Cardiac septum (tissue), 1 donor: Measurements from ENCODE around the gene PPP1R13L. TPM values are rescaled to one million over a fixed set of nuclear protein-coding genes. Genes with fewer than 3 reads are reported as not detected.
A peak's percentile ranks its signal among the peaks of the same experiment; 100 is the strongest.
"Not testable (repeated sequence)": the region's sequence is repeated elsewhere in the genome, so short reads cannot be mapped to it uniquely, and the experiment has no call there.

ENCODE experiments used
- DNase-seq: peaks from one replicate; pipeline ENCODE4 v3.0.0-alpha.2; 2020; ENCODE audit warnings: low spot score
- intact Hi-C: fragments of 100-400 bp; cut with DNase I; formaldehyde crosslinking; loops from one replicate; pipeline ENCODE4 v1.14.0; 2022
- total RNA-seq: library from RNA; stranded (reverse); fragmentation: NEBNext Ultra II Directional; extraction: Animal tissue kit (Norgen Biotek cat#: 25700); gene quantifications from one replicate; pipeline ENCODE4 v1.2.1, GENCODE V29; 2021
- donor health status: DM: no; HTN: no; CAD: no.

PPP1R13L gene
- total RNA-seq, 1 donor from 2014 or later = 119 TPM

DNA sequence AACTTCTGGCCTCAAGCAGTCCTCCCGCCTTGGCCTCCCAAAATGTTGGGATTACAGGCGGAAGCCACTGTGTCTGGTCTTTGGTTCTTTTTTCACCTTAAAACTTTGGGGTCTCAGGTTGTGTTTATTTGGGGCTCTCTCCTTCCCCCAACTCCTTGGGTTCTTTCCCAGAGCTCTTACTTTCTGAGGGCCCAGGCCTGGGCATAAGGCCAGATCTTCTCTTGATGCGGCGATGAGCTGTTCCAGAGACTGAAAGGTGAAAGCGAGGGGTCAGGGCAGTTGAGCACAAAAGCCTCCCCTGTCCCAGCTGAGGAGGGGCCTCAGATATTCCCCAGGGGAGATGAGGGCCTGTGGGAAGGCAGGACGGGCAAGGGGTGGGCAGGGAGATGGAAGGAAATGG, 8.6 kb upstream of the PPP1R13L start:
- no peak for DNase-seq
- intact Hi-C loops = no loop called here

DNA sequence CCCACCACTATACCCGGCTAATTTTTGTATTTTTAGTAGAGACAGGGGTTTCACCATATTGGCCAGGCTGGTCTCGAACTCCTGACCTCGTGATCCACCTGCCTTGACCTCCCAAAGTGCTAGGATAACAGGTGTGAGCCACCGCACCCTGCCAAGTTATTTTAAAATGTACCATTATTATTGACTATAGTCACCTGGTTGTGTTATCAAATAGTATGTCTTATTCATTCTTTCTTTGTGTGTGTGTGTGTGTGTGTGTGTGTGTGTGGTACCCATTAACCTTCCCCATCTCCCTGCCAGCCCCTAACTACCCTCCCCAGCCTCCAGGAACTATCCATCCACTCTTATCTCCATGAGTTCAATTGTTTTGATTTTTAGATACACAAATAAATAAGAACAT, 5.5 kb upstream of the PPP1R13L start:
- DNase-seq, intact Hi-C loops: not testable (repeated sequence)

DNA sequence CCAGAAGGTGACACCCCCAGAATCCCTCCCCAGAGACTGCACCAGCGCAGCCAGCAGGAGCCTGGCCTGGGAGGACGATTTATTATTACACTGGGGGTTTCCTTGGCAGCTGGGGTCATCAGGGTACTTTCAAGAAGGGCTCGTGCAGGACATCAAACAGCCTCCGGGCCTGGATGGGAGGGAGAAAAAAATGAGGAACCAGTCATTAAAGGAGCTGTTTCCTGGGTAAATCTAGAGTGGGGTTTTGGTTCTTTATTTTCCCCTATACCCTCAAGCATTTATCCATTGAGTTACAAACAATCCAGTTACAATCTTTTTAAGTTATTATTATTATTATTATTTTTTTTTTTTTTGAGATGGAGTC, 4.7 kb upstream of the PPP1R13L start:
- no peak for DNase-seq
- intact Hi-C loops = no loop called here

DNA sequence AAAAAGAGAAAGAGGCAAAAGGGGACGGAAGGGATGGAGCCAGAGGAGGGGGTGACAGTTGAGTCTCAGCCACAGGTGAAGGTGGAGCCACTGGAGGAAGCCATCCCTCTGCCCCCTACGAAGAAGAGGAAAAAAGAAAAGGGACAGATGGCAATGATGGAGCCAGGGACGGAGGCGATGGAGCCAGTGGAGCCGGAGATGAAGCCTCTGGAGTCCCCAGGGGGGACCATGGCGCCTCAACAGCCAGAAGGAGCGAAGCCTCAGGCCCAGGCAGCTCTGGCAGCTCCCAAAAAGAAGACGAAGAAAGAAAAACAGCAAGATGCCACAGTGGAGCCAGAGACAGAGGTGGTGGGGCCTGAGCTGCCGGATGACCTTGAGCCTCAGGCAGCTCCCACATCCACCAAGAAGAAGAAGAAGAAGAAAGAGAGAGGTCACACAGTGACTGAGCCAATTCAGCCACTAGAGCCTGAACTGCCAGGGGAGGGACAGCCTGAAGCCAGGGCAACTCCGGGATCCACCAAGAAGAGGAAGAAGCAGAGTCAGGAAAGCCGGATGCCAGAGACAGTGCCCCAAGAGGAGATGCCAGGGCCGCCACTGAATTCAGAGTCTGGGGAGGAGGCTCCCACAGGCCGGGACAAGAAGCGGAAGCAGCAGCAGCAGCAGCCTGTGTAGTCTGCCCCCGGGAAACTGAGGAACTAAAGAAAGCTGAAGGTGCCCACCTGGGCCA, 4.1 kb upstream of the PPP1R13L start:
- intact Hi-C loops = no loop called here
- DNase-seq = no peak

DNA sequence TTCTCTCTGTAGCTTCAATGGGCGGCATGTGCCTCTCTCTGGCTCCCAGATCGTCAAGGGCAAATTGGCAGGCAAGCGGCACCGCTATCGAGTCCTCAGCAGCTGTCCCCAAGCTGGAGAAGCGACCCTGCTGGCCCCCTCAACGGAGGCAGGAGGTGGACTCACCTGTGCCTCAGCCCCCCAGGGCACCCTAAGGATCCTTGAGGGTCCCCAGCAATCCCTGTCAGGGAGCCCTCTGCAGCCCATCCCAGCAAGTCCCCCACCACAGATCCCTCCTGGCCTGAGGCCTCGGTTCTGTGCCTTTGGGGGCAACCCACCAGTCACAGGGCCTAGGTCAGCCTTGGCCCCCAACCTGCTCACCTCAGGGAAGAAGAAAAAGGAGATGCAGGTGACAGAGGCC, 3.3 kb upstream of the PPP1R13L start:
- intact Hi-C loops = no loop called here

DNA sequence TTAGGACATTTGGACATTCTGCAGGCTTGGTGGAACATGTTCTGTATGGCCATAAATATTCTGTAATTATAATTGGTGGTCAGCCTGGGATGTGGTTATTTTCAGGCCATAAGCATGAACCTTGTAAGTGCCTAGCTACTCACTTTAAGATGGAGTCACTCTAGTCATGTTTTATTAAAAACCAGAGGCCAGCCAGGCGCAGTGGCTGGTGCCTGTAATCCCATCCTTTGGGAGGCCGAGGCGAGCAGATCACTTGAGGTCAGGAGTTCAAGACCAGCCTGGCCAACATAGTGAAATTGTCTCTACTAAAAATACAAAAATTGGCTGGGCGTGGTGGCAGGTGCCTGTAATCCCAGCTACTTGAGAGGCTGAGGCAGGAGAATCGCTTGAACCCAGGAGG, 2.7 kb upstream of the PPP1R13L start:
- intact Hi-C loops = loop anchor here (2.0 kb wide), 1 partner anchor 15 kb away; the partner anchor contains the start of gene ERCC1
- DNase-seq = not testable (repeated sequence)

More for the DNA sequence above, 3.3 kb upstream of the PPP1R13L start:
- no peak for DNase-seq

DNA sequence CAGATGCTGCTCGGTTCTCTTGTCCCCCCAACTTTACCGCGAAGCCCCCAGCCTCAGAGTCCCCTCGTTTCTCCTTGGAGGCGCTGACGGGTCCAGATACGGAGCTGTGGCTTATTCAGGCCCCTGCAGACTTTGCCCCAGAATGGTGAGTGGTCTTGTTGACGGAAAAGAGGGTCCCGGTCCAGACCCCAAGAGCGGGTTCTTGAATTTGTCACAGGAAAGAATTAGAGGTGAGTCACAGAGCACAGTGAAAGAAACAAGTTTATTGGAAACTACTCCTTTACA, 2.2 kb upstream of the PPP1R13L start:
- intact Hi-C loops = loop anchor here (2.0 kb wide), 1 partner anchor 16 kb away; the partner anchor contains the start of gene ERCC1
- DNase-seq = no peak

DNA sequence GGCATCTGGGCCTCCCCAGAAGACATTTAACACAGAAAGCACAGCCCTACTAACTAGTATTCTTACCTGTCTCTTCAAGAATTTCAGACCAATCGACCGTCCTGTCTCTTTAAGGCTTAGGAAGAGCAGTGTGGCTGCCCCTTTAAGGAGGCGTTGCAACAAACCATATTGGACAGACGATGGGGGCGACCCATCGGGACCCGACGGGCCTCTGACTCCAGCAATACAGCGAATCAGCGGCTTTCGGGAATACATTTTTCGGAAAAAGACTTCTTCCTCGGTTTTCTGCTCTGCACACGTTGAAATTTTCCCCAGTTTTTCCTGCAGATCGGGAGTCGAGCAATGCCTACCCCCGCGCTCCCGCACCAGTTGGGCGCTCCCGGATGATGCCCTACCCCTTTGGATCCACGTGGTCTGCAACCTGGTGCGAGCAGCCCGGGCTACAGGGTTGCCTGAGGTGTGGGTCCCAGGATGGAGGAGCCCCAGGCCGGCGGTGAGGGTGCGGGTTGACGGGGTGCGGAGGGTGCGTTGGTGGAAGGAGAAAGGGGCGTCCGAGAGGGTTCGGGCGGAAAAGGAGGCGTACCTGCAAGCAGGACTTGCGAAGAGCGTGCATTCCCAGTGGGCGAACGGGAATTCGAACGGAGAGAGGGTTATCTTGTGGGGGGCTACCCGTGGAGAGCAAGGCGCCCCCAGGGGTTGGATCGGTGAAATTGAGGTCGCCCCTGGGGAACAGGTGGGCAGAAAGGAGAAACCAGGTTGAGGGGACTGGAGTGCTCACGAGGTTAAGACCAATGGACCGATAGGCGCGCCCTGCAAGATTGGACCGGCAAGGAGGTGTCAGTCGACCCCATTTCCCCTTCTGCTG, 1.6 kb upstream of the PPP1R13L start, which contains the start of gene POLR1G:
TSS of gene POLR1G (plus strand) at position 419 of the 865 bp plus-strand sequence. CDS start at position 472, 53 bp downstream.
- intact Hi-C loops = loop anchor here (2.0 kb wide), 1 partner anchor 16 kb away; the partner anchor contains the start of gene ERCC1
- peak; percentile 90 for DNase-seq

DNA sequence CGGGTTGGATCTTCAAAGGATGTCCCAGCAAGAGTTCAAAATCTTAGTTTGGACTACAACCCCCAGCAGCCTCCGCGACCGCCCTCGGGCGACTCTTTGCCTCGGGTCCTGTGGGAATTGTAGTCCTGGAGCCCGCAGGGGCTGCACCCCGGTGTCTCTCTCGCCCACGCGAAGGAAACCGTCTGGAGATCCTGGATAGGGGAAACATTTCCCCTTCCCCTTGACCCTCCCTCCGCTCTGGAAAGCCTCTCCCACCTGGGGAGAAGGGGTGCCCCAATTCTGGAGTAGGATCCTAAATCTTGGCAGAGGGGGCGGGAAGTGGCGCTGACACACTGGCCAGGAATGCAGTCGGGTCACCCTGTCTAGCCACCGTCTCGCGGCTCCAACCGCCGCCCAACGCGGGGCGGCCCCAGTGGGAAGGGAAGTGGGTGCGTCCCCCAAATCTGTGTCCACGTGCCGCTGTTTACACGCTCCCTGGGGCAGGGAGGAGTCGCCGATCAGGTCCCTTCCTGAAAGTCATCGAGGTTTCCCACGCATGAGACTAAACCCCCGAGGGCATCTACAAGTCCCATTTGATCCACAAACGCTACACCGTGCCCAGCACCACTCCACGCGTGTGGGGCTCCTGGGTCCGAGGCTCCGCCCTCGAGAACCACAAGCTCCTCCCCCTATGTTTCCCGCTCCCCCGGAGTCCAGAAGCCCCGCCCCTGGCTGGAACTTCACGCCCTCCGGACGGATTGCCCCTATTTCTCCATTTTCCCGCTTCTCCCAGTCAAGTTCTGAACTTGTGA, 761 bp upstream of the PPP1R13L start:
- DNase-seq = peak; percentile 94
- intact Hi-C loops = loop anchor here (2.0 kb wide), 1 partner anchor 17 kb away; the partner anchor contains the start of gene ERCC1

DNA sequence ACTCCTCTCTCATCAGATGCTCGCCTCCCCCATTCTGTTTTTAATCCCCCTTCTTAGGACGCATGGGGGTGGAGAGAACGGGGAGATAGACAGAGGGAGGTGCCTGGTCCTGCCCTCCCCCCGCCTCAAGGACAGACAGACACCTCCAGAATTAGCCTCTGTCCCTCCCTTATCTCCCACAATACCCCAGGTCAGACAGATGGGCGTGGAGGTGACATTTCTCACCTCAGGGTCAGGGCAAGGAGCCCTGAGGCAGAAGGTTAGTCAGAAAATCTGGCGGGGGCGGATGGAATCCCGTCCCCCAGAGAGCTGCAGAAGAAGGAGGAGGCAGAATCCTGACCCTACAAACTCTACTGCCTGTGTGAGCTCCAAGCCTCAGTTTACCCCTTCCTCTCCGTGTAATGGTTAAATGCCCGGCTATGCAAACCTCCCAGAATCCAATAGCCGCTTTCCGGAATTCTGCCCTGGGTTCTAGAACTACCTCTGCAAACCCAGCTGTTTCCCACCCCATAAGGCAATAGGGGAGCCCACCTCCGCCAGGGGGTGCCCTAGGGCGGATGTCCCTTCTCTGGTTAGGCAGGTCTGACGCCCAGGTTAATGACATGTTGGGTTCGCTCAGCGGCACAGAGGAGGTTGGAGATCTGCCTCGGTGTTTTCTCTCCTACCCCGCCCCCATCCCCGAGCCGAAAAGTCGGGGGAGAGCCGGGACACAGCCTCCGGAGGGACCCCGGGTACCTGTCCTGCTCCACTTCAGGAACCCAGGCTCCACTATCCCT, 900 bp downstream of the PPP1R13L start:
- no peak for DNase-seq
- intact Hi-C loops = no loop called here

DNA sequence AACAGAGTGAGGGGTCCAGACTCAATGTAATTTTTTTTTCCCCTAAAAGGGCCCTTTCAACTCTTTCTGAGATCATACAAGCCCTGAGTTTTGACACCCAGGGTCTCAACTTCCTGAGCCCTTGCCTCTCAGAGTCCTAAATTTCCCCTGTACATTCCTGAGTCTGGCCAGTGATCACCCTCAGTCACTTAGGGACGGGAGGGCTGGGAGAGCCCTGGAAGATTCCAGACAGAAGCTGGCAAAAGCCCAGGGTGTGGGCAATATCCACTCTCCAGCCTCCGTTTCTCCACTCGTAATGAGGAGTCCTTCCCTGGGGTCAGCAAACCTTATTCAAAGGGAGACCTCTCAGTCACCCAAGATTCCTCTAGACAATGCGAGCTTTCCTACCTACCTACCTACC, 1.6 kb downstream of the PPP1R13L start:
- DNase-seq = no peak
- intact Hi-C loops = no loop called here

DNA sequence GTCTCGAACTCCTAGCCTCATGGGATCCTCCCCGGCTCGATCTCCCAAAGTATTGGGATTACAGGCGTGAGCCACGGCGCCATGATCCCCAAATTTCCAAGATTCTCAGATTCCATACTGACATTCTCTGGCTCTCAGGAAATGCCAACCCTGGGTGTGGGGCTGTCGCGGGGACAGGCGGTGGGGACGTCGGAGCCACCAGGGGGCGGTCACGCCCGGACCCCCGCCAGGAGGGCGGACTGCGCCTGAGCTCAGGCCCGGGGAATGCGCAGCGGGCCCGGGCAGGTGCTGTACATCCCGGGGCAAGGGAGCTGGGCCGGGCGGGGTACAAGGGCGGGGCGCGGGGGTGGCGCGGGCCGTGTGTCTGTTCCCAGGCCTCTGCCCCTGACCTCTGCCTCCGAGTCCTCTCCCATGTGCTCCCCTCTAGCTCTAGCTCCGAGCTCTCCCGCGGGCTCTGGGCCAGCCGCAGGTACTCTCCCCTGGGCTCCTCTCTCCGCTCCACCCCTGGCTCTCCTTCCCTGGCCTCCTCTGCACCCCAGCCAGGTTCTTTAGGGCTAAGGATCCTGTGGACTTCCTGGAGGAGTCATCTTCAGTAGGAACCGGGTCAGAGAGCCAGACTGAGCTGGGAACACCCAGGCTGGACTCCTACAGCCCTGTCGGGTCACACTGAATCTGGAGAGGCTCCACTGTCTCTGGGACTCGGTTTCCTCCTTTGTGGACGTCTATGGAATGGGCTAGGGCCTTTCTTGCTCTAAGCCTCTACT, 2.4 kb downstream of the PPP1R13L start:
- no peak for DNase-seq
- intact Hi-C loops = no loop called here

DNA sequence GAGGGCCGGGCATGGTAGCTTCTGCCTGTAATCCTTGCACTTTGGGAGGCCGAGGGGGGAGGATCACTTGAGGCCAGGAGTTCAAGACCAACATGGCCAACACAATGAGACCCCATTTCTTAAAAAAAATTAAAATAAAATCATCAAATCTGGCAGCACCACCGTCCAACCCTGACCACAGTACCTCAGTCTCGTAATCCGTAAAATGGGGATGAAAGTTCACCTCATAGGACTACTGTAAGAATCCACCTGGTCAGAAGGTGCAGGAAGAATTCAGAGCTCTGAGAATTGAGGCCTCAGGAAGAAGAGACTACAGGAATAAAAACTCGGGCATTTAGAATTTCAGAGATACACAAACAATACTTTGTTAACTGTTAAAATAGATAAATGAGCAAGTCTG, 3.1 kb downstream of the PPP1R13L start:
- intact Hi-C loops = no loop called here
- no peak for DNase-seq

DNA sequence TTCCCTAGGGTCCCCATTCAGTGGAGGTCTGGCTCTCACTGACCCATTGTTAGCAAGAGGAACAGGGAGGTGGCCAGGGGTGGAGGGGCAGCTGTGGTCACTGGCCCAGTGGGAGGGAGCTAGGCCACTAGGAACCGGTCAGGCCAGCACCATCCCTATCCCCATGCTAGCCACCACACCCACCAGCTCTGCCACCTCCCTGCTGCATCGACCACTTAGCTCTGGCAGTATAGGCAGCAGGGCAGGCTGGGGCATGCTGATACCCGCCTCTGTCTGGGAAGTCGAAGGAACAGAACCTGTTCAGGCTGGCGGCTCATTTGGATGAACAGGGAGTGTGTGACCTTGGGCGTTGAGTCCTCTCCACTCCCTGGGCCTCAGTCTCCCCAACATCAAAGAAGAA, 4.7 kb downstream of the PPP1R13L start:
- DNase-seq = no peak
- intact Hi-C loops = no loop called here

DNA sequence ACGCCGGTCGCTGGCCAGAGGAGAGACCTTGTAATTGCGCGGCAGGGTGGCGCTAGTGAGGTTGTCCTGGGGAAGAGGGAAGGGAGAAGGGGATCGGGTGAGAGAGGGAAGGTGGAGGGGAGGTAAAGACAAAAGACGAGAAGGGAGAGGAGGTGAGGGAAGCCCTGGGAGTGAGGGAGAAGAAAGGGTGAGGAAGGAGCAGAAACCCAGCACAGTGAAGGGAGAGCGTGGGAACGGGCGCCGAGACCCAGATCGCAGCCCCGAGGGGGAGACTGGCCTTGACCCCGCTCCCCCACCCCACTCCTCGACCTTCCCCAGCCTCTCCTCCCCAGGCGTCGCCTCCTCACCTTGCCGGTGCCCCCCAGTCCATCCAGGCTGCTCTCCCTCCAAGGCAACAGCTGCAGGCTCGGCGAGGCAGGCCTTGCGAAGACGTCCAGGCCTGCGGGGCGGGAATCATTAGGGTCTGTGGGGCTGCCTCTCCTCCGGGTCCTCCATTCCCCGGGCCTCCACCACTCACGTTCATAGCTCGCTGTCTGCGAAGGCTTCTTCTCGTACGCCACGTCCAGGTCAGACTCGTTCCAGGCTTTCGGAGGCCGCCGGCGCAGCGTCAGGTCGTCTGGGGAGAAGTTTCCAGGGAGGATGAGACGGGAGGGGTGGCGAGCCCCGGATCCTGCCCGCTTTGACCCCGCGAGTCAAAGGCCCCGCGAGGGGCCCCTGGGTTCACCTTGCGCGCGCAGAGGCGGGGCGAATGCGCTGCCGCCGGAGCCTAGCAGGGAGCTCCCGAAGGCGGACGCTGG, 8.8 kb downstream of the PPP1R13L start:
- intact Hi-C loops = no loop called here
- DNase-seq = no peak

DNA sequence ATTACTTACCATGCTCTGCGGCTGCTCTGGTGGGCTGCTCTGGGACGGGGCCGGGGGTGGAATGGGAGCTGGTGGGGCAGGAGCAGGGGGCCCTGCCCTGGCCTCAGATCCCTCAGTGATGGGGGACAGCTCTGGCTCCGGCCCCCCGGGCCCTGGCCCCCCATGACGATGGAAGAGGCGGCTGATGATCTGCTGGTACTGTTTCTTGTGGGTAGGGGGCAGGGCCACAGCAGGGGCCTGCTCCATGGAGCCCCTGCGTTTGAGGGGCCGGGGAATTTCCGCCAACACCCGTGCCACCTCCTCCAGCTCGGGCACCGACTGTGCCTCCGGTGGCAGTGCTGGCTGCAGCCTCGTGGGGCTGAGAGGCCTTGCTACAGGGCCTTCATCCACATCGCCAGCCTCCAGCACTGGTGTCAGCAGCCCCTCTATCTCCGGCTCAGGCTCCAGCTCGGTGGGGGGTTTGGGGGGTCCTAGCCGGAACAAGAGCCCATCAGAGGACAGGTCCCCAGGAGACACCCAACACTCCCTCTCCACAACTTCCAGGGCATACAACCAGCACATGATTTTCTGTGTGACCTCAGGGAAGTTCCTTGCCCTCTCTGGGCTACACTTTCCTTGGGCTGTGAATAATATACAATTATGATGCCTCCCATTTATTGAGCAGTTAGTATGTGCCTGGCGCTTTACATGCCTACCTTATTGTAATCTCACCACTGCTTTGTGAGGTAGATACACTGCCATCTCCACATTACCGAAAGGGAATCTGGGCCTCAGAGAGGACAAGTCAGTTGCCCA, 12.8 kb downstream of the PPP1R13L start:
- no peak for DNase-seq
- intact Hi-C loops = no loop called here

DNA sequence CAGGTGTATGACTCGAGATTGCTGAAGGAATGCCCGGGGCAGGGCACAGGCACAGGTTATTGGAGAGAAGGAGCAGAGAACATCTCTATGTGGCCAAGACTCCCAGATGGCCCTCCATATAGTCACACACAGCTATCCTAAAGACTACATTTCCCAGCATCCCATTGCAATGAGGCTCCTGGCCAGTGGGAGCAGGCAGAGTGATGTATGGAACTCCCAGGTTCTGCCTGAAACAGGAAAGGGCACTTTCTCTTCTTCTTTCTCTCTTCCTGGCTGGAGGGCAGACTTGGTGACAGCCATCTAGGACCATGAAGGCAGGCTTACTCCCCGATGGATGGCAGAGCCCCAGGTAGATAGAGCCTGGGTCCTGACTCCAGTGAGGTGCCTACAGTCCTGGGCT, 13.5 kb downstream of the PPP1R13L start:
- DNase-seq = no peak

More for the DNA sequence above, 13.5 kb downstream of the PPP1R13L start:
- intact Hi-C loops = no loop called here
